ENCODE data around the gene MAML2.

MAML2 gene

DNA sequence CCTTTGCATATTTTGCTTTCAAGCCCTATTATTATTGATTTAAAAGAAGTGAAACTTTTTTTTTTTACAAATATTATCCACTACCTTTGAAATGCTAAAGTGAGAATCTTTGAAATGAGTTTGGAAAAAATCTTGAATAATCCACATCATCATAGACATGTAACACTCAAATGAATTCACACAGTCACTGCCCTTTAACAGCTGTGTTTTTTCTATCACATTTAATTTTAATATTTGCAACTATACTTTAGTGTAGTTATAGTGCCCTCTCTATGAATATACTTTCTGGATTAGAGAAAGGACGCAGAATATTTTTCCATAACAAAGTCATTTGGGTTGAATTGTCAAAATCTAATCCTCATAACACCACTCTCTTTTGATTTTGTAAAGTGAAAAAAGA lies 381.2 kb downstream of the MAML2 start:
- no peak overlapping the region for H3K4me2 ChIP-seq
- H3K36me3 ChIP-seq, result no peaks in the 10 kb centered on the region
- no peak overlapping the region for H3K9ac ChIP-seq
- no peaks in the 10 kb centered on the region for H3K4me1 ChIP-seq
- H3K27me3 ChIP-seq, result no peaks in the 10 kb centered on the region
- no peak overlapping the region for H3K4me3 ChIP-seq
- no peaks in the 10 kb centered on the region for H4K20me1 ChIP-seq
- no peak for TF ChIP-seq Cebpa-rat (IDR thresholded peaks at IDR 0.05)
- H3K9me3 ChIP-seq, result no peaks in the 10 kb centered on the region
- H3K27ac ChIP-seq, result no peak overlapping the region

DNA sequence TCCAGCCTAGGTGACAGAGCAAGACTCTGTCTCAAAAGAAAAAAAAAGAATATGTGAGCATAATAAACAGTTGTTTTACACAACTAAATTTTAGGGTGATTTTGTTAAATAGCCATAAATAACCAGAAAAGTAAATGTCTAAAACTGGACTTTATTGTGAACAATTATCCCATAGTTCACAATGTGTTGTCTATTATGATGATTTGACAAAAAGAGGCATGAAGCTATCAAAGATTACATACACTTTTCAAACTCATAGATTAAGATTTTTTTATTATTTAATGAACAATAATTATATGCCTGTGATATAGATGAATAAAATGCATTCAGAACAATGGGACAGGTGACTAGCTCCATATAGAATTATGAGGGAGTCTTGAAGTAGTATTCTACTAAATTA lies 392.1 kb downstream of the MAML2 start:
- H3K27ac ChIP-seq, result no peak overlapping the region
- H4K20me1 ChIP-seq, result no peaks in the 10 kb centered on the region
- TF ChIP-seq Cebpa-rat (IDR thresholded peaks at IDR 0.05), result no peak
- no peaks in the 10 kb centered on the region for H3K27me3 ChIP-seq
- H3K9ac ChIP-seq, result no peak overlapping the region
- no peaks in the 10 kb centered on the region for H3K36me3 ChIP-seq
- no peaks in the 10 kb centered on the region for H3K4me1 ChIP-seq
- no peak overlapping the region for H3K4me3 ChIP-seq
- no peak overlapping the region for H3K4me2 ChIP-seq
- peaks cover 27% of the 10 kb centered on the region for H3K9me3 ChIP-seq

DNA sequence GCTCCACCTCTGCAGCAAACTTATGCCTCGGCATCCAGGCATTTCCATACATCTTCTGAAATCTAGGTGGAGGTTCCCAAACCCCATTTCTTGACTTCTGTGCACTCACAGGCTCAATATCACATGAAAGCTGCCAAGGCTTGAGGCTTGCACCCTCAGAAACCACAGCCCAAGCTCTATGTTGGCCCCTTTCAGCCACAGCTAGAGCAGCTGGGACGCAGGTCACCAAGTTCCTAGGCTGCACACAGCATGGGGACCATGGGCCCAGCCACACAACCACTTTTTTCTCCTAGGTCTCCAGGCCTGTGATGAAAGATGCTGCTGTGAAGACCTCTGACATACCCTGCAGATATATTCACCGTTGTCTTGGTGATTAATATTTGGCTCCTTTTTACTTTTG lies 394.4 kb downstream of the MAML2 start:
- H3K27ac ChIP-seq, result no peak overlapping the region
- H3K9ac ChIP-seq, result no peak overlapping the region
- no peaks in the 10 kb centered on the region for H3K4me1 ChIP-seq

DNA sequence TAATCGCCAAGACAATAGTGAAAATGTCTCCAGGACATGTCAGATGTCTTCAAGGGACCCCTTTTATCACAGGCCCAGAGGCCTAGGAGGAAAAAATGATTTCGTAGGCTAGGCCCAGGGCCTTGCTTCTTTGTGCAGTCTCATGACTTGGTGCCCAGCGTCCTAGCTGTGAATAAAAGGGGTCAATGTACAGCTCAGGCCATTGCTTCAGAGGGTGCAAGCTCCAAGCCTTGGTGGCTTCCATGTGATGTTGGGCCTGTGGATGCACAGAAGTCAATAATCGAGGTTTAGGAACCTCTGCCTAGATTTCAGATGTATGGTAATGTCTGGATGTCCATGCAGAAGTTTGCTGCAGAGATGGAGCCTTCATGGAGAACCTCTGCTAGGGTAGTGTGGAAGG lies 398.4 kb downstream of the MAML2 start:
- Histone ChIP-seq H3K36me3 (no peaks in the 10 kb centered on the region), H3K27me3 (no peaks in the 10 kb centered on the region; the same call in 1 of the 2 replicates), H3K4me2 (no peak overlapping the region), H3K9me3 (peaks cover 52% of the 10 kb centered on the region), H3K9ac (no peak overlapping the region), H3K27ac (no peak overlapping the region), H3K4me1 (no peaks in the 10 kb centered on the region), H4K20me1 (no peaks in the 10 kb centered on the region), H3K4me3 (no peak overlapping the region)
- TF ChIP-seq Cebpa-rat (IDR thresholded peaks at IDR 0.05), result no peak

More for the DNA sequence above, 394.4 kb downstream of the MAML2 start:
- H3K4me3 ChIP-seq, result no peak overlapping the region
- no peaks in the 10 kb centered on the region; the same call in 1 of the 2 replicates for H3K27me3 ChIP-seq
- TF ChIP-seq Cebpa-rat (IDR thresholded peaks at IDR 0.05), result no peak
- peaks cover 50% of the 10 kb centered on the region for H3K9me3 ChIP-seq
- H4K20me1 ChIP-seq, result no peaks in the 10 kb centered on the region
- H3K4me2 ChIP-seq, result no peak overlapping the region
- no peaks in the 10 kb centered on the region for H3K36me3 ChIP-seq

DNA sequence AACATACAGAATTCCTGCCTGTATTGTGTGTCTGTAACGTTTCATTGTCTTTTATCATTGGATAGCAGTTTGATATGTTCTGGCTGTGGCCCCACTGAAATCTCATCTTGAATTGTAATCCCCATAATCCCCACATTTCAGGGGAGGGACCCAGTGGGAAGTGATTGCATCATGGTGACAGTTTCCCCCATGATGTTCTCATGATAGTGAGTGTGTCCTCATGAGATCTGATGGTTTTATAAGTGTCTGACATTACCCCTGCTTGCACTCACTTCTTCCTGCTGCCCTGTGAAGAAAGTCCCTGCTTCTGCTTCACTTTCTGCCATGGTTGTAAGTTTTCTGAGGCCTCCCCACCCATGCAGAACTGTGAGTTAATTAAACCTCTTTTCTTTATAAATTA lies 399.4 kb downstream of the MAML2 start:
- H3K9me3 ChIP-seq, result peaks cover 44% of the 10 kb centered on the region

DNA sequence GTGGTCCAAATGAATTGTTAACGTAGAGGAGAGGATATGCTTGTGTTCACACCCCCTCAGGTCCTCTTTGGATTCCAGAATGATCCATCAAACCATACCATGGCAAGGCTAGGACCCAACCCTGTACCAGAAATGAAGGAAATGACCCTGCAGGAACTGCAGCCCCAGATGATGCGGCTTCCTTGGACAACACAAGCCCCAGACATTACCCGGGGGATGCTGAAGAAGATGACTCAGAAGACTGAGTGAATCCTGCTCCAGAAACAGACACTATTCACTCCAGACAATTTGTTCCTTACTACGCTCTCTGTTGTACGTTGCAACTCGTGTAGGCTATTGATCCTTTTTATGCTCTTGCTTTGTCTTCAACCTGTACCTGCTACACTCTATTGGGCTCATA lies 403.9 kb downstream of the MAML2 start:
- Histone ChIP-seq H3K4me2 (no peak overlapping the region), H4K20me1 (no peaks in the 10 kb centered on the region), H3K9ac (no peak overlapping the region), H3K4me1 (no peaks in the 10 kb centered on the region), H3K9me3 (peaks cover 7% of the 10 kb centered on the region), H3K36me3 (no peaks in the 10 kb centered on the region), H3K27ac (no peak overlapping the region), H3K4me3 (no peak overlapping the region), H3K27me3 (no peaks in the 10 kb centered on the region)
- no peak for TF ChIP-seq Cebpa-rat (IDR thresholded peaks at IDR 0.05)

More for the DNA sequence above, 399.4 kb downstream of the MAML2 start:
- no peak overlapping the region for H3K27ac ChIP-seq
- H3K9ac ChIP-seq, result no peak overlapping the region
- H3K4me2 ChIP-seq, result no peak overlapping the region
- no peaks in the 10 kb centered on the region for H3K36me3 ChIP-seq
- H3K4me3 ChIP-seq, result no peak overlapping the region
- TF ChIP-seq Cebpa-rat (IDR thresholded peaks at IDR 0.05), result no peak
- H4K20me1 ChIP-seq, result no peaks in the 10 kb centered on the region
- H3K27me3 ChIP-seq, result no peaks in the 10 kb centered on the region; the same call in 1 of the 2 replicates
- no peaks in the 10 kb centered on the region for H3K4me1 ChIP-seq

DNA sequence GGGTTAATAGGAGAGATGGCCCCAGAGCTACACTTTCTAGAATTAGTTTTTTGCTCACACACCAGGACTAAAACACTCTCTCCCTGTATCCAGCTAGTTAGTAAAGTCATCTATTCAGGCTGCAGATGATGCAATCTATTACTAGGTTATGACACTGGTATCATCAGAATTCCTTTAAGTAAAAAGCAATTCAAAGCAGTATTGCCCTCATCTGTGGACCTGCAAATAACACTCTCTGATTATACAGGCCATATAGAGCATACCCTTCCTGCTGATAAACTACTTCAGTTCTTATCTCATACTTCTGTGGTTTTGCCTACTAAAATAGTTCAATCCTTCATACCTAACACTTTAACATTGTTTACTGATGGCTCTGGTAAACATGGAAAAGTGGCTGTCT lies 405.6 kb downstream of the MAML2 start:
- no peaks in the 10 kb centered on the region for H3K4me1 ChIP-seq
- no peak overlapping the region for H3K4me2 ChIP-seq
- no peak overlapping the region for H3K27ac ChIP-seq
- no peaks in the 10 kb centered on the region for H3K36me3 ChIP-seq
- no peaks in the 10 kb centered on the region for H3K27me3 ChIP-seq
- H3K4me3 ChIP-seq, result no peak overlapping the region
- H3K9ac ChIP-seq, result no peak overlapping the region
- TF ChIP-seq Cebpa-rat (IDR thresholded peaks at IDR 0.05), result no peak
- no peaks in the 10 kb centered on the region for H4K20me1 ChIP-seq
- H3K9me3 ChIP-seq, result no peaks in the 10 kb centered on the region

DNA sequence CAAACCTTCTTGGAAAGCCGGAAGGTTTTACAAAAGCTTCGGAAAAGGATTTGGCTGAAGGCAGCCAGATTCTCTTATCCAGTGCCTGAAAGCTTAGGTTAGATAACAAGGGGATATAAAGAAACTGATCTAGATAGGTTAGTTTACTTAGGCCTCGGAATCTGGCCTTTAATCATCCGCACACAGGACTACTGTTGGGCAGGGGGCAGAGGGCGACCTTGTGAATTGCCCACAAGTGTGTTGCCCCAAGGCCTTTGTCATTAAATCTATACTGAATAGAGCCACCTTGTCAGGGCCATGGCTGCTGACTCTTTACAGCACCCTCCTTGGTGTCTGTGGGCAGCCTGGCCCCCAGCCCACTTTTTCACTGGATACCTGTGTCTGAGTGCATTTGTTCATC lies 409.4 kb downstream of the MAML2 start:
- H3K27ac ChIP-seq, result no peak overlapping the region
- H3K9ac ChIP-seq, result no peak overlapping the region
- no peak overlapping the region for H3K4me3 ChIP-seq
- H3K27me3 ChIP-seq, result no peaks in the 10 kb centered on the region
- no peak overlapping the region for H3K4me2 ChIP-seq
- no peaks in the 10 kb centered on the region for H3K4me1 ChIP-seq
- H4K20me1 ChIP-seq, result no peaks in the 10 kb centered on the region
- no peak for TF ChIP-seq Cebpa-rat (IDR thresholded peaks at IDR 0.05)
- H3K9me3 ChIP-seq, result peaks cover 9% of the 10 kb centered on the region
- H3K36me3 ChIP-seq, result no peaks in the 10 kb centered on the region

DNA sequence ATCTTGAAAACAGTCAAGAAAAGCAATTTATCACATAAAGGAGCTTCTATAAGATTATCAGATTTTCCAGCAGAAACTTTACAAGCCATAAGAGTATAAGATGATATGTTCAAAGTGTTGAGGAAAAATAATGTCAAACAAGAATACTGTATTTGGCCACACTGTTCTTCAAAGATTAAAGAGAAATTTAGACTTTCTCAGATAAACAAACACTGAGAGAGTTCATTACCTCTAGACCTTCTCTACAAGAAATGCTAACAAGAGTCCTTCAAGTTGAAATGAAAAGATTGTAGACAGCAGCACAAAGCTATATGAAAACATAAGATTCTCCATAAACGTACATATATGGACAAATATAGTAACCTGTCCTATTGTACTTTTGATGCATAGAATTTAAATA lies 411.1 kb downstream of the MAML2 start:
- Histone ChIP-seq H3K4me1 (no peaks in the 10 kb centered on the region), H3K4me3 (no peak overlapping the region), H4K20me1 (no peaks in the 10 kb centered on the region), H3K4me2 (no peak overlapping the region), H3K9me3 (peaks cover 9% of the 10 kb centered on the region), H3K27me3 (no peaks in the 10 kb centered on the region), H3K27ac (no peak overlapping the region), H3K36me3 (no peaks in the 10 kb centered on the region), H3K9ac (no peak overlapping the region)
- no peak for TF ChIP-seq Cebpa-rat (IDR thresholded peaks at IDR 0.05)

DNA sequence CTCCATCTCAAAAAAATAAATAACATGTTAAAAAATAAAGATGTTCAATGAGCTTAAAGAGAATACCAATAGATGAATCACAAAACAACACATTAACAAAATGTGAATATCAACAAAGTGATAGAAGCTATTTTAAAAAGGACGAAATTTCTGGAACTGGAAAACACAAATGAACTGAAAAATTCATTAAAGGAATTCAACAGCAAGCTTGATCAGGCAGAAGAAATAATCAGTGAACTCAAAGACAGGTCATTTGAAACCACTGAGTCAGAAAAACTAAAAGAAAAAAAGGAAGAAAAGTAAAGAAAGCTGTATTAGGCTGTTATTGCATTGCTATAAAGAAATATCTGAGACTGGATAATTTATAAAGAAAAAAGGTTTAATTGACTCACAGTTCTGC lies 412.0 kb downstream of the MAML2 start:
- no peaks in the 10 kb centered on the region for H4K20me1 ChIP-seq
- no peak for TF ChIP-seq Cebpa-rat (IDR thresholded peaks at IDR 0.05)
- no peak overlapping the region for H3K9ac ChIP-seq

DNA sequence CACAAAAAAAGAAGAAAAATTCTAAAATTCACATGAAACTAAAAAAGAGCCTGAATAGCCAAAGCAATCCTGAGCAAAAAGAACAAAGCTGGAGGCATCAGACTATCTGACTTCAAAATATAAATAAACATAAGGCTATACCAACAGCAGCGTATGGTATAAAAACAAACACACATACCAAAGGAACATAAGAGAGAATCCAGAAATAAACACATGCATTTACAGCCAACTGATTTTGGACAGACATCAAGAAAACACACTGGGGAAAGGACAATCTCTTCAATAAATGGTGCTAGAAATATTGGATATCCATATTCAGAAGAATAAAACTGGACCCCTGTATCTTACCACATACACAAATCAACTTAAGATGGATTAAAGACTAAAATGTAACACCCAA lies 416.3 kb downstream of the MAML2 start:
- no peak for TF ChIP-seq Cebpa-rat (IDR thresholded peaks at IDR 0.05)
- H3K9ac ChIP-seq, result no peak overlapping the region
- no peaks in the 10 kb centered on the region for H3K36me3 ChIP-seq
- no peak overlapping the region for H3K27ac ChIP-seq
- H3K27me3 ChIP-seq, result no peaks in the 10 kb centered on the region
- H3K9me3 ChIP-seq, result peaks cover 8% of the 10 kb centered on the region
- H3K4me1 ChIP-seq, result peaks cover 22% of the 10 kb centered on the region
- no peak overlapping the region for H3K4me3 ChIP-seq
- H4K20me1 ChIP-seq, result no peaks in the 10 kb centered on the region
- no peak overlapping the region for H3K4me2 ChIP-seq

More for the DNA sequence above, 412.0 kb downstream of the MAML2 start:
- H3K27ac ChIP-seq, result no peak overlapping the region
- no peaks in the 10 kb centered on the region for H3K27me3 ChIP-seq
- no peak overlapping the region for H3K4me2 ChIP-seq
- H3K9me3 ChIP-seq, result peaks cover 9% of the 10 kb centered on the region
- H3K4me1 ChIP-seq, result no peaks in the 10 kb centered on the region
- H3K36me3 ChIP-seq, result no peaks in the 10 kb centered on the region
- H3K4me3 ChIP-seq, result no peak overlapping the region
